BJ (cell line): ENCODE data around the gene NPHP4. TPM values are rescaled to one million over a fixed set of nuclear protein-coding genes. Genes with fewer than 3 reads are reported as not detected.

ENCODE experiments used
- CTCF ChIA-PET: fragments of 350-600 bp; formaldehyde crosslinking; extraction: SDS; loops from one replicate; lab custom pipeline; 2021; ENCODE audit warnings: antibody characterized with exemption, inconsistent platforms; lab: Yijun Ruan, JAX
- POLR2A ChIA-PET: fragments of 300-600 bp; sonication (Branson Sonifier 250); formaldehyde crosslinking; extraction: SDS; loops from one replicate; lab custom pipeline; 2021; ENCODE audit warnings: antibody characterized with exemption; lab: Charles Lee
- DNase-seq: peaks from one replicate; pipeline ENCODE4 v3.0.0-alpha.2; 2011; ENCODE audit warnings: low read depth
- H3K27me3 ChIP-seq: 2 replicates; pipeline ENCODE4 v1.6.0; 2011; ENCODE audit warnings: low read length; ENCODE audit not compliant: control insufficient read depth, insufficient read depth
- H3K36me3 ChIP-seq: 2 replicates; pipeline ENCODE4 v1.5.1; 2011; ENCODE audit warnings: low read length; ENCODE audit not compliant: control insufficient read depth, insufficient read depth
- H3K4me3 ChIP-seq: 2 replicates; pipeline ENCODE4 v1.5.1; 2011; ENCODE audit warnings: low read depth, mild to moderate bottlenecking, control low read depth, low read length
- polyA minus RNA-seq: library from RNA; depleted of rRNA, polyadenylated mRNA; stranded (reverse); fragments of >200 nt; gene quantifications from 2 replicates; pipeline ENCODE4 v1.2.3, GENCODE V29; 2011; rRNA and poly(A)+ RNA removed
- polyA plus RNA-seq: library from polyadenylated mRNA; depleted of rRNA; stranded (reverse); fragments of >200 nt; gene quantifications from 2 replicates; pipeline ENCODE4 v1.2.3, GENCODE V29; 2011; rRNA removed
- TF ChIP-seq, protein P1 (sequence below): IDR thresholded peaks from 2 replicates; pipeline ENCODE4 v1.5.1; 2011; ENCODE audit warnings: low read depth, mild to moderate bottlenecking, control low read depth, inconsistent platforms, low read length, moderate library complexity; ENCODE audit not compliant: insufficient read depth

Gene NPHP4
- polyA plus RNA-seq (1.8 and 4.3 TPM in 2 replicates), polyA minus RNA-seq (5.1 and 5.5 TPM in 2 replicates)

DNA sequence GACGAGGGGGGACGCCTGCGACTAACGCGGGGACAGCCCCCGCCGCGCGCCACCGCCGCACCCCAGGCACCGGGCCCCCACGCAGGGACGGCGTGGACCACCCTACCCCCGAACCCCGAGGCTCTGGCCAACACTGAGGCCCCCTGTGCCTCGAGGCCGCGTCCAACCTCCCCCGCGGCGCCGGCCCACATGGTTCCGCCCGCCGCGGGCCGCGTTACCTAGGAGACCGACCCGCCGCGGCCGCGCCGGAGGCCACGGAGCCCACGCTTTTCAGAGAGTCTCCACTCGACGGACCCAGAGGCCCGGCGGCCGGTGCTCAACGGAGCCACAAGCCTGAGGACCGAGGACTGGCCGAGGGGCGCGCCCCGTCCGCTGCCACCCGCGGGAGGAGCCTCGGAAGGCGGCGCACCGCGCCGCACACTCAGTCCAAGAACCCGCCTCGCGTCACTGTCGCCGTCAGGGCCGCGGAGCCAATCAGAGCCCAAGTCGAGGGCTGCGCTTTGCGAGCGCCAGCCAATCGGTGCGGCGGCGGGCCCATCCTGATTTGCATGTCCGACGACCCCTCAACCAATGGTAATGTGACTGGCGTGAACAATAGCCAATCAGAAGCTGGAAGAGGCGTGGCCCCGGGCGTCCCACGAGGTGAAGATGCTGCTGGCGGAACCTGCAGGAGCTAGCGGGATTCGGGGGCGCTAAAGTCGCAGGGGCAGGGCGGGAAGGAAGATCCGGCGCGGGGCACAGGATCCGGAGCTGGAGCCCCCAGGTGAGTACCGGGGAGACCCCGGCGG lies at the start of gene NPHP4:
TSS of gene NPHP4 (minus strand) at position 400 of the 788 bp plus-strand sequence. CDS start 6,136 bp downstream, outside the sequence.
- ChIA-PET POLR2A (interaction anchor here (0.6 kb wide), 2 partner anchors 12 to 19 kb away, joined by 3 read pairs; no protein-coding TSS in a partner anchor), CTCF (no interaction called here)
- Histone ChIP-seq H3K27me3 (no peaks in the 10 kb centered on the region), H3K36me3 (peaks cover 2% of the 10 kb centered on the region), H3K4me3 (peak within 1 kb of the TSS; percentile 85)
- DNase-seq, result peak; percentile 99
- TF ChIP-seq, protein P1, sequence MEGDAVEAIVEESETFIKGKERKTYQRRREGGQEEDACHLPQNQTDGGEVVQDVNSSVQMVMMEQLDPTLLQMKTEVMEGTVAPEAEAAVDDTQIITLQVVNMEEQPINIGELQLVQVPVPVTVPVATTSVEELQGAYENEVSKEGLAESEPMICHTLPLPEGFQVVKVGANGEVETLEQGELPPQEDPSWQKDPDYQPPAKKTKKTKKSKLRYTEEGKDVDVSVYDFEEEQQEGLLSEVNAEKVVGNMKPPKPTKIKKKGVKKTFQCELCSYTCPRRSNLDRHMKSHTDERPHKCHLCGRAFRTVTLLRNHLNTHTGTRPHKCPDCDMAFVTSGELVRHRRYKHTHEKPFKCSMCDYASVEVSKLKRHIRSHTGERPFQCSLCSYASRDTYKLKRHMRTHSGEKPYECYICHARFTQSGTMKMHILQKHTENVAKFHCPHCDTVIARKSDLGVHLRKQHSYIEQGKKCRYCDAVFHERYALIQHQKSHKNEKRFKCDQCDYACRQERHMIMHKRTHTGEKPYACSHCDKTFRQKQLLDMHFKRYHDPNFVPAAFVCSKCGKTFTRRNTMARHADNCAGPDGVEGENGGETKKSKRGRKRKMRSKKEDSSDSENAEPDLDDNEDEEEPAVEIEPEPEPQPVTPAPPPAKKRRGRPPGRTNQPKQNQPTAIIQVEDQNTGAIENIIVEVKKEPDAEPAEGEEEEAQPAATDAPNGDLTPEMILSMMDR, result 0 out of 2 replicates have a peak, but pooled peaks have one; percentile 7

DNA sequence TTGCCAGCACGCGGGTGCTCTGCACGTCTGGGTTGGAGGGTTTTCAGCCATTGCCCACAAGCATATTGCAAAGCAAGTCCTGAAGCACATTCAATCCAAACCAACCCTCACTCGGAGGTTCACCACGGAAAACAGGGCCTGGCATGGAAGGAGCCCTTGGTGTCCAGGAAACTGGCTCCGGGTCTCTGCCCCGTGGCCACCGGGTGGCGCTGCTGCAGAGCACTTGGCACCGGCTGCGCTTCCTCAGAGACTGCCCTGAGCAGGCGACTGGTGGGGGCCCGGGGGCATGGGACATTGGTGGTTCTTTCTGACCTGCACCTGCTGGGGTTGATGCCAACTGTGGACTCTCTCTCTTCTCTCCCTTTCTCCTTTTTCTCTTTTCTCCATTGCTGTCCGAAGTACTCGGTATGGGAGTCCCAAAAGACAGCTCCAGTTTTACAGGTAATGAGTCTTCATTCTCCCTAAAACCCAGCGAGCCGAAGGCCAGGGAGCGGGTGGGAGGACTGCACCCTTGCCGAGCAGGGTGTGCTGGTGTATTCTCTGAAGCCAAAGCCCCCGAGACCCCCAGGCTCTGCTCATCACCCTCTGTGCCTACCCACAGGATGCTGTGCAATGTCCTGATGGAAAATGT lies 49.3 kb upstream of the NPHP4 start:
- TF ChIP-seq, protein P1, result peak; percentile 68
- POLR2A ChIA-PET, result no interaction called here
- no peaks in the 10 kb centered on the region for H3K36me3 ChIP-seq
- H3K27me3 ChIP-seq, result no peaks in the 10 kb centered on the region
- CTCF ChIA-PET, result interaction anchor here (0.7 to 2.4 kb wide), 9 partner anchors 9 to 205 kb away, joined by 3 to 8 read pairs (median 4); no protein-coding TSS in a partner anchor
- H3K4me3 ChIP-seq, result no peak overlapping the region
- no peak for DNase-seq

DNA sequence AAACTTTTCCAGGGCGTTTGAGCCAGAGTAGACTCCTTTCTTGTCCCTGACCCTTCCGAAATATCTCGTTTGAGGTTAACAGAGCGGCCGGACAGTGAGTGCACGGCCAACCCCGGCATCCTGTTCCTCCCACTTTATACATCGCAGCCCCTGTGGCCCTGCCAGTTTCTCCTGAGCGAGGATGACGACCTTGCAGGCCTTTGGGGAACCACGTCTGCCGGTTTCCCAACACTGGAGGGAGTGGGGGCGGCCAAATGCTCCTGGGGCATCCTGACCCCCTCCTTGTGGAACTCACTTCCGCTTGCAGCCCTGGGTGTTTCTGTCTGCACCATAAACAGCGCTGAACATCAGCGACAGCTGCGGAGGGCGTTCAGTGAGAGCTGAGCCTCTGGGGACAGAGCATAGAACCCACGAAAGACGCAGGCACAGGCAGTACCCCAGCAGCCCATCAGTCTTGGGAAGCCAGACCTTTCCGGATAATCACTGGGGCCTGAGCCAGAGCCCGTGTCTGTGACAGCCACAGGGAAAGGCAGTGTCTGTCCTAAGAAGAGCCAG lies 48.7 kb upstream of the NPHP4 start:
- Histone ChIP-seq H3K36me3 (no peaks in the 10 kb centered on the region), H3K4me3 (no peak overlapping the region), H3K27me3 (no peaks in the 10 kb centered on the region)
- CTCF ChIA-PET, result interaction anchor here (1.3 to 2.4 kb wide), 4 partner anchors 10 to 206 kb away, joined by 4 to 8 read pairs (median 6); no protein-coding TSS in a partner anchor
- DNase-seq, result no peak
- TF ChIP-seq, protein P1, result no peak
- POLR2A ChIA-PET, result no interaction called here

DNA sequence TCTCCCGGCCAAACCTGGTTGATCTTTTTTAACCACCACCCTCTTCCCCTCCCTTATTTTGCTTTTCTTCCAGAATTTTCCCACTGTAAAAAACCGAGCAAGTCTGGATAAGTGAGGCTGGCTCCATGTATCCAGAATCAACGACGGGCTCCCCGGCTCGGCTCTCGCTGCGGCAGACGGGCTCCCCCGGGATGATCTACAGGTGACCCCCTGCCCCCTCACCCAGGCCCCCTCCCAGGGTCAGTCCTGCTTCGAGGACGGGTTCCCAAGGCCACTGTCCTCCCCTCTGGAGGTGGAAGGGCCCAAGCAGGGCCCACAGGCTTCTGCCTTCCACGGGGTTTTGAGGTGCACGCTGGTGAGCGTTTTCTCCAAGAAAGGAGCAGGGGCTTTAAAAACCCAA lies 48.2 kb upstream of the NPHP4 start:
- DNase-seq, result no peak
- H3K4me3 ChIP-seq, result no peak overlapping the region
- TF ChIP-seq, protein P1, result no peak
- ChIA-PET POLR2A (no interaction called here), CTCF (no interaction called here)
- no peaks in the 10 kb centered on the region for H3K36me3 ChIP-seq
- no peaks in the 10 kb centered on the region for H3K27me3 ChIP-seq

DNA sequence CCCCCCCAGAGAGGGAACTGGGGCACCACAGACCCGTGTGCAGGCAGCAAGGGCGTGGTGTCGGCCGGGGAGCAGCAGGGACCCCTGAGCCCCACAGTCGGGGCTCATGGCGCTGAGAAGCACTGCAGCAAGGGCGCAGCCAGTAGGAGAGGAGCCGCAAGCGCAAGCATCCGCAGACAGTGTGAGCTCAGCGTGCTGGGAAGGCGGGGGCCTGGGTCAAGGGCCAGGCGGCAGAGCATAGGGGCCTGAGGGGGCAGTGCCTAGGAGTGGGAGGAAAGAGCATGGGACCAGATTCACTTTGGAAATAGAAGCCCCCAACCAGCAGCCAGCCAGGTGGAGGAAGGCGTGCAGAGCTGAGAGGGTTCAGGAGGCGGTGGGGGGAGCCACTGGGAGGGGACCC lies 46.8 kb upstream of the NPHP4 start:
- no peak for DNase-seq
- TF ChIP-seq, protein P1, result no peak
- ChIA-PET POLR2A (no interaction called here), CTCF (interaction anchor here (0.9 to 1.1 kb wide), 2 partner anchors 14 to 194 kb away, joined by 3 read pairs; no protein-coding TSS in a partner anchor)
- Histone ChIP-seq H3K27me3 (no peaks in the 10 kb centered on the region), H3K36me3 (no peaks in the 10 kb centered on the region), H3K4me3 (no peak overlapping the region)
